OCI-LY7 (cell line): ENCODE results near the gene GTF2IRD1. TPM values are rescaled to one million over a fixed set of nuclear protein-coding genes. Genes with fewer than 3 reads are reported as not detected.

ENCODE experiments used
- BruUV-seq: library from RNA; stranded (reverse); fragments of 400-500 nt; replicated peaks from 2 replicates; lab custom pipeline; 2021; lab: Mats Ljungman, UMichigan
- CTCF ChIA-PET: fragments of 300-600 bp; sonication (Branson Sonifier 250); formaldehyde crosslinking; loops from one replicate; lab custom pipeline; 2022; ENCODE audit warnings: antibody characterized with exemption; ENCODE audit not compliant: unreplicated experiment; lab: Charles Lee
- POLR2A ChIA-PET: fragments of 300-600 bp; sonication (Branson Sonifier 250); formaldehyde crosslinking; loops from one replicate; lab custom pipeline; 2022; ENCODE audit warnings: antibody characterized with exemption; lab: Charles Lee
- DNase-seq: peaks from one replicate; pipeline ENCODE4 v3.0.0-alpha.2; 2015; ENCODE audit warnings: low spot score
- H2AFZ ChIP-seq: fragments of 200-600 bp; sonication (generic), shearing (Covaris generic); 2 replicates; pipeline ENCODE4 v1.6.1; 2014; ENCODE audit warnings: mild to moderate bottlenecking, antibody characterized with exemption, low read length, moderate library complexity
- H3K27ac ChIP-seq: fragments of 200-600 bp; sonication (generic); 2 replicates; pipeline ENCODE4 v1.5.1; 2014; ENCODE audit warnings: mixed run types, low read depth, mild to moderate bottlenecking, moderate library complexity, low read length, inconsistent platforms; ENCODE audit not compliant: poor library complexity, severe bottlenecking
- H3K36me3 ChIP-seq: fragments of 200-600 bp; sonication (generic); 2 replicates; pipeline ENCODE4 v1.6.1; 2014; ENCODE audit warnings: mild to moderate bottlenecking, antibody characterized with exemption, low read length, moderate library complexity, mixed read lengths; ENCODE audit not compliant: insufficient read depth
- H3K4me1 ChIP-seq: fragments of 200-600 bp; sonication (generic); 2 replicates; pipeline ENCODE4 v1.5.1; 2014; ENCODE audit warnings: mild to moderate bottlenecking, low read length; ENCODE audit not compliant: insufficient read depth, poor library complexity, severe bottlenecking
- H3K4me2 ChIP-seq: fragments of 200-600 bp; sonication (generic); 2 replicates; pipeline ENCODE4 v1.6.1; 2014; ENCODE audit warnings: mild to moderate bottlenecking, low read length
- H3K4me3 ChIP-seq: fragments of 200-600 bp; sonication (generic); 2 replicates; pipeline ENCODE4 v1.5.1; 2014; ENCODE audit warnings: mild to moderate bottlenecking, low read depth, low read length; ENCODE audit not compliant: poor library complexity, severe bottlenecking
- H3K79me2 ChIP-seq: fragments of 200-600 bp; sonication (generic); 2 replicates; pipeline ENCODE4 v1.6.1; 2016; ENCODE audit warnings: low read depth, mild to moderate bottlenecking, low read length, moderate library complexity, mixed read lengths; ENCODE audit not compliant: insufficient read depth
- H3K9me2 ChIP-seq: fragments of 200-600 bp; sonication (generic); 2 replicates; pipeline ENCODE4 v1.6.1; 2016; ENCODE audit warnings: mild to moderate bottlenecking, low read length, mixed read lengths; ENCODE audit not compliant: insufficient read depth
- H3K9me3 ChIP-seq: fragments of 200-600 bp; sonication (generic); 2 replicates; pipeline ENCODE4 v1.6.1; 2014; ENCODE audit warnings: mild to moderate bottlenecking, mixed run types, low read length, mixed read lengths
- H4K20me1 ChIP-seq: fragments of 200-600 bp; sonication (generic); 2 replicates; pipeline ENCODE4 v1.6.1; 2014; ENCODE audit warnings: mild to moderate bottlenecking, antibody characterized with exemption, low read length, moderate library complexity, mixed read lengths; ENCODE audit not compliant: insufficient read depth
- CTCF ChIP-seq: fragments of 200-600 bp; sonication (generic); conservative IDR thresholded peaks from 2 replicates; pipeline ENCODE4 v1.5.1; 2014; ENCODE audit warnings: mild to moderate bottlenecking, antibody characterized with exemption, low read length, moderate library complexity, mixed read lengths
- EZH2phosphoT487 ChIP-seq: fragments of 200-600 bp; sonication (generic); IDR thresholded peaks from 2 replicates; pipeline ENCODE4 v1.6.1; 2018; ENCODE audit warnings: low read depth, borderline replicate concordance, mild to moderate bottlenecking, mixed run types, antibody characterized with exemption, low read length, moderate library complexity, mixed read lengths
- intact Hi-C: fragments of 100-400 bp; cut with micrococcal nuclease; formaldehyde crosslinking; loops from one replicate; pipeline ENCODE4 v1.10.0; 2022; ENCODE audit not compliant: unreplicated experiment
- total RNA-seq, 2 experiments: library from RNA; depleted of rRNA in 1 of 2; stranded (reverse); fragments of >200 nt in 1 of 2; shearing (Covaris generic) in 1 of 2; gene quantifications; 2 replicates each; pipeline ENCODE4 v1.2.3, GENCODE V29; 2014 to 2022

The GTF2IRD1 gene
- total RNA-seq, 2 experiments from 2014 or later: 4.4 to 34.3 TPM

GRCh38 chr7:74449809-74450397 is 3.8 kb upstream of the GTF2IRD1 start:
- Histone ChIP-seq H2AFZ (no peak overlapping the region), H3K27ac (no peak overlapping the region), H4K20me1 (no peaks in the 10 kb centered on the region), H3K9me2 (no peaks in the 10 kb centered on the region), H3K4me1 (no peaks in the 10 kb centered on the region), H3K4me3 (no peak overlapping the region), H3K36me3 (no peaks in the 10 kb centered on the region), H3K79me2 (no peaks in the 10 kb centered on the region), H3K9me3 (no peaks in the 10 kb centered on the region), H3K4me2 (no peak overlapping the region)
- CTCF ChIA-PET: interaction anchor here (0.8 kb wide), 1 partner anchor 15 kb away, joined by 3 read pairs; no protein-coding TSS in a partner anchor
- DNase-seq: peak; percentile 76
- no TSS peak for BruUV-seq
- TF ChIP-seq EZH2phosphoT487 (no peak), CTCF (peak; percentile 86)
- POLR2A ChIA-PET: interaction anchor here (1.2 kb wide), 1 partner anchor 15 kb away, joined by 6 read pairs; no protein-coding TSS in a partner anchor
- intact Hi-C loops: loop anchor here (1.0 kb wide), 2 partner anchors 95 to 116 kb away; no protein-coding TSS in a partner anchor

- Histone ChIP-seq H3K79me2 (no peaks in the 10 kb centered on the region), H3K4me3 (peak overlapping the region; percentile 67), H2AFZ (no peak overlapping the region), H3K27ac (no peak overlapping the region), H3K36me3 (no peaks in the 10 kb centered on the region), H3K4me2 (peak overlapping the region; percentile 51; the same call in 1 of the 2 replicates), H4K20me1 (no peaks in the 10 kb centered on the region), H3K9me2 (no peaks in the 10 kb centered on the region), H3K4me1 (no peaks in the 10 kb centered on the region), H3K9me3 (no peaks in the 10 kb centered on the region)
- ChIA-PET CTCF (no interaction called here), POLR2A (interaction anchor here (0.8 kb wide), 1 partner anchor 14 kb away, joined by 3 read pairs; no protein-coding TSS in a partner anchor)
- DNase-seq: no peak
- TF ChIP-seq CTCF: no peak
- TF ChIP-seq EZH2phosphoT487: no peak
- intact Hi-C loops: no loop called here
- no TSS peak for BruUV-seq
These were observed 871 bp upstream of the GTF2IRD1 start for GRCh38 chr7:74452748-74453321.
